WTC11 (cell line): ENCODE results near the gene TMEM43. TPM values are rescaled to one million over a fixed set of nuclear protein-coding genes. Genes with fewer than 3 reads are reported as not detected.

ENCODE experiments used
- ATAC-seq: fragments of 200-7000 bp; cut with Tn5 transposase; 2 replicates; pipeline ENCODE4 v1.10.0; 2021; ENCODE audit warnings: mild to moderate bottlenecking, moderate library complexity
- CTCF ChIA-PET: fragments of 300-600 bp; sonication (Branson Sonifier 250); formaldehyde crosslinking; loops from one replicate; lab custom pipeline; 2021; ENCODE audit warnings: antibody characterized with exemption; lab: Charles Lee
- POLR2A ChIA-PET: fragments of 350-600 bp; sonication (Branson Sonifier 250); formaldehyde crosslinking; loops from one replicate; lab custom pipeline; 2021; ENCODE audit warnings: antibody characterized with exemption; lab: Charles Lee
- DNase-seq: peaks from one replicate; pipeline ENCODE4 v3.0.0; 2021; ENCODE audit warnings: low spot score
- H3K27ac Mint-ChIP-seq: 2 replicates; pipeline ENCODE4 v1.8.0; 2021; ENCODE audit warnings: mixed read lengths
- H3K27me3 Mint-ChIP-seq: 2 replicates; pipeline ENCODE4 v1.8.0; 2021; ENCODE audit warnings: low read depth, mild to moderate bottlenecking, moderate library complexity, mixed read lengths
- H3K36me3 Mint-ChIP-seq: 2 replicates; pipeline ENCODE4 v1.8.0; 2021; ENCODE audit warnings: mixed read lengths
- H3K4me1 Mint-ChIP-seq: 2 replicates; pipeline ENCODE4 v1.8.0; 2022; ENCODE audit warnings: mixed read lengths
- H3K4me3 Mint-ChIP-seq: 2 replicates; pipeline ENCODE4 v1.8.0; 2021; ENCODE audit warnings: mild to moderate bottlenecking, moderate library complexity, mixed read lengths
- H3K9me3 Mint-ChIP-seq: 2 replicates; pipeline ENCODE4 v1.8.0; 2021; ENCODE audit warnings: mixed read lengths
- AFF4 ChIP-seq: sonication (generic); formaldehyde crosslinking; IDR thresholded peaks from 2 replicates; pipeline ENCODE4 v1.8.1; 2023; ENCODE audit warnings: mild to moderate bottlenecking, missing genetic modification reagents, borderline replicate concordance
- ATF1 ChIP-seq: sonication (generic); formaldehyde crosslinking; IDR thresholded peaks from 2 replicates; pipeline ENCODE4 v1.8.1; 2023; ENCODE audit warnings: mild to moderate bottlenecking, moderate library complexity, missing genetic modification reagents
- ATF2 ChIP-seq: sonication (generic); formaldehyde crosslinking; IDR thresholded peaks from 2 replicates; pipeline ENCODE4 v1.8.1; 2022; ENCODE audit warnings: low read depth, missing genetic modification reagents, borderline replicate concordance
- ATF3 ChIP-seq: sonication (generic); formaldehyde crosslinking; conservative IDR thresholded peaks from 2 replicates; pipeline ENCODE4 v1.8.1; 2022; ENCODE audit warnings: mild to moderate bottlenecking, missing genetic modification reagents
- ETV6 ChIP-seq: sonication (generic); formaldehyde crosslinking; IDR thresholded peaks from 2 replicates; pipeline ENCODE4 v1.8.1; 2022; ENCODE audit warnings: mild to moderate bottlenecking, missing genetic modification reagents
- GTF2I ChIP-seq: fragments of 250-450 bp; sonication (Bioruptor Pico); conservative IDR thresholded peaks from 2 replicates; pipeline ENCODE4 v1.4.0; 2021; ENCODE audit warnings: mild to moderate bottlenecking
- IRF2 ChIP-seq: sonication (generic); formaldehyde crosslinking; IDR thresholded peaks from 2 replicates; pipeline ENCODE4 v1.8.0; 2022; ENCODE audit warnings: low read depth, missing genetic modification reagents, borderline replicate concordance
- PRRX2 ChIP-seq: fragments of 250-450 bp; sonication (Bioruptor Pico); IDR thresholded peaks from 2 replicates; pipeline ENCODE4 v1.8.0; 2021; ENCODE audit warnings: mild to moderate bottlenecking
- RELA ChIP-seq: sonication (generic); formaldehyde crosslinking; IDR thresholded peaks from 2 replicates; pipeline ENCODE4 v1.8.1; 2022; ENCODE audit warnings: missing genetic modification reagents, mild to moderate bottlenecking, borderline replicate concordance
- RORB ChIP-seq: fragments of 250-450 bp; sonication (Bioruptor Pico); IDR thresholded peaks from 2 replicates; pipeline ENCODE4 v1.9.0; 2021; ENCODE audit warnings: mild to moderate bottlenecking
- STAT6 ChIP-seq: sonication (generic); formaldehyde crosslinking; conservative IDR thresholded peaks from 2 replicates; pipeline ENCODE4 v1.8.1; 2023; ENCODE audit warnings: mild to moderate bottlenecking, low read depth, missing genetic modification reagents, moderate library complexity
- USF2 ChIP-seq: sonication (generic); formaldehyde crosslinking; IDR thresholded peaks from 2 replicates; pipeline ENCODE4 v1.8.1; 2023; ENCODE audit warnings: mild to moderate bottlenecking, missing genetic modification reagents, moderate library complexity
- ZNF281 ChIP-seq: sonication (generic); formaldehyde crosslinking; IDR thresholded peaks from 2 replicates; pipeline ENCODE4 v1.8.0; 2023; ENCODE audit warnings: mild to moderate bottlenecking, missing genetic modification reagents
- ZSCAN18 ChIP-seq: fragments of 250-450 bp; sonication (Bioruptor Pico); IDR thresholded peaks from 2 replicates; pipeline ENCODE4 v2.1.2; 2022; ENCODE audit warnings: mild to moderate bottlenecking, moderate library complexity
- total RNA-seq: library from RNA; stranded (reverse); gene quantifications from 3 replicates; pipeline ENCODE4 v1.2.3, GENCODE V29; 2021

TMEM43 gene
- total RNA-seq, 1 experiment from 2014 or later = 27.7 TPM

GRCh38 chr3:14156843-14157561, 32.1 kb downstream of the TMEM43 start:
- Mint-ChIP-seq H3K27me3 (no peaks in the 10 kb centered on the region), H3K4me1 (no peaks in the 10 kb centered on the region; the same call in 1 of the 2 replicates), H3K27ac (no peak overlapping the region), H3K4me3 (no peak overlapping the region), H3K36me3 (peaks cover 66% of the 10 kb centered on the region), H3K9me3 (peaks cover 13% of the 10 kb centered on the region)
- ChIA-PET CTCF (interaction anchor here (1.3 kb wide), 1 partner anchor 46 kb away, joined by 4 read pairs; no protein-coding TSS in a partner anchor), POLR2A (no interaction called here)
- TF ChIP-seq AFF4 = no peak
- TF ChIP-seq RORB = no peak
- no peak for TF ChIP-seq ETV6
- no peak for TF ChIP-seq IRF2
- TF ChIP-seq GTF2I (CRISPR knock-in tag) = no peak
- no peak for TF ChIP-seq ATF2 (CRISPR knock-in tag)
- no peak for TF ChIP-seq RELA (CRISPR knock-in tag)
- no peak for TF ChIP-seq USF2
- TF ChIP-seq PRRX2 (CRISPR knock-in tag) = no peak
- no peak for TF ChIP-seq ATF3 (CRISPR knock-in tag)
- TF ChIP-seq ATF1 (CRISPR knock-in tag) = no peak
- TF ChIP-seq STAT6 (CRISPR knock-in tag) = no peak
- TF ChIP-seq ZNF281 (CRISPR knock-in tag) = no peak
- no peak for TF ChIP-seq ZSCAN18 (CRISPR knock-in tag)
- ATAC-seq (no peak), DNase-seq (no peak)
